ENCODE results near the gene TMPRSS4.

- TF ChIP-seq, protein P1, sequence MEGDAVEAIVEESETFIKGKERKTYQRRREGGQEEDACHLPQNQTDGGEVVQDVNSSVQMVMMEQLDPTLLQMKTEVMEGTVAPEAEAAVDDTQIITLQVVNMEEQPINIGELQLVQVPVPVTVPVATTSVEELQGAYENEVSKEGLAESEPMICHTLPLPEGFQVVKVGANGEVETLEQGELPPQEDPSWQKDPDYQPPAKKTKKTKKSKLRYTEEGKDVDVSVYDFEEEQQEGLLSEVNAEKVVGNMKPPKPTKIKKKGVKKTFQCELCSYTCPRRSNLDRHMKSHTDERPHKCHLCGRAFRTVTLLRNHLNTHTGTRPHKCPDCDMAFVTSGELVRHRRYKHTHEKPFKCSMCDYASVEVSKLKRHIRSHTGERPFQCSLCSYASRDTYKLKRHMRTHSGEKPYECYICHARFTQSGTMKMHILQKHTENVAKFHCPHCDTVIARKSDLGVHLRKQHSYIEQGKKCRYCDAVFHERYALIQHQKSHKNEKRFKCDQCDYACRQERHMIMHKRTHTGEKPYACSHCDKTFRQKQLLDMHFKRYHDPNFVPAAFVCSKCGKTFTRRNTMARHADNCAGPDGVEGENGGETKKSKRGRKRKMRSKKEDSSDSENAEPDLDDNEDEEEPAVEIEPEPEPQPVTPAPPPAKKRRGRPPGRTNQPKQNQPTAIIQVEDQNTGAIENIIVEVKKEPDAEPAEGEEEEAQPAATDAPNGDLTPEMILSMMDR (IDR thresholded peaks at IDR 0.05): no peak
- TF ChIP-seq POLR2A (IDR thresholded peaks at IDR 0.05): no peak
Measured at GRCh38 chr11:118055966-118056365, 20.9 kb upstream of the TMPRSS4 start.
